ENCODE data around the gene TAX1BP1.
A peak's percentile ranks its signal among the peaks of the same experiment; 100 is the strongest.

Gene TAX1BP1

DNA sequence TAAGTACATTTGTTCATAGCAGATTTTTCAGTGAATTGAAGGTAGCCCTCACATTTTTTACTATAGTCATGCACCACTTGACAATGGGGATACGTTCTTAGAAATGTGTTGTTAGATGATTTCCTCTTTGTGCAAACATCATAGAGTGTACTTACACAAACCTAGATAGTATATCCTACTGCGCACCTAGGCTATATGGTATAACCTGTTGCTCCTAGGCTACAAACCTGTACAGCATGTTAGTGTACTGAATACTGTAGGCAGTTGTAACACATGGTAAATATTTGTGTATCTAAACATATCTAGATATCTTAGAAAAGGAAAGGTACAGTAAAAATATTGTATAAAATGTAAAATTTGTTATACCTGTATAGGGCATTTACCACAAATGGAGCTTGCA lies 41.2 kb downstream of the TAX1BP1 start:
- no peak for DNase-seq (ENCODE audit: low read depth in 2 of 2)

DNA sequence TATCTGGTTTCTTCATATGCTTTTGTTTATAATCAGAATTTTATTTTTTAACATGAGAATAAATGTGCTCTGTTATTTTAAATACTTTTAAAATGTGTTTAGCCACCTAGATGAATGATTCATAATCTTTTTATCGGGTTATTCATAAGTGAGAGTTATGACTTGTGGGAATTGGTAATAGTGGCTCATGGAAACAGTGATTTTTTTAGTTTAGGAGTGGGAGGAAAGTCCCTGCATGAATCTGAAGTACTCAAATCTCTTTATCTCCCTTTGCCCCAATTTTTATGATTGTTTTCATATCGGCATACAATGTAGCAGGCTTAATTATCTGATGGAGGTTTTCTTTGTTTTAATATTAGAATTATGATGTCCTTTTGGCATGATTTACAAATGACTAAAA lies 42.9 kb downstream of the TAX1BP1 start:
- DNase-seq (ENCODE audit: low read depth in 2 of 2), result no peak

DNA sequence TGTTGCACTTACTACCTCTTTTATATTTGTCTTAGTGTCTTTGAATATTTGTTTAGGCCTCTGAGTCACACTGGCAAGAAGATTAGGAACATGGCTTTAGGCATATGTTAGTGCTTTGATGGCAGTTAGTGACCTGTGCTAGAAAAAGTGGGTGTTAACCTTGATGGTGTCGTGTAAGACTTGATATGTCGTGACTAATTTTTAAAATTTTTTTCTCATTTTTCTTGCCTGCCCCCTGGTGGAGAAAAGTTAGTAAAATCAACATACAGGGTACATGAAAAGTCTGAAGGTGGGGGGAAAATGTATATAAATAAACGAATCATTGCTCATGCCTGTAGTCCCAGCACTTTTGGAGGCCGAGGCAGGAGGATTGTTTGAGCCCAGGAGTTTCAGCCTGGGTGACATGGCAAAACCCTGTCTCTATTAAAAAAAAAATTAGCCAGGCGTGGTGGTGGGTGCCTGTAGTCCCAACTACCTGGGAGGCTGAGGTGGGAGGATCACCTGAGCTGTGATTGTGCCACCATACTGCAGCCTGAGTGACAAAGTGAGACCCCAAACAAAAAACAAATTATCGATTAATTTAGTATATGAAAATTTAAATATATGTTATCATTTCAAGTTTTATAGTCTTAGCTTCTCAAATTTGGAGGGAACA lies 44.6 kb downstream of the TAX1BP1 start:
- peak in 1 of 2 donors; percentile 0 for DNase-seq (ENCODE audit: low read depth in 2 of 2)

DNA sequence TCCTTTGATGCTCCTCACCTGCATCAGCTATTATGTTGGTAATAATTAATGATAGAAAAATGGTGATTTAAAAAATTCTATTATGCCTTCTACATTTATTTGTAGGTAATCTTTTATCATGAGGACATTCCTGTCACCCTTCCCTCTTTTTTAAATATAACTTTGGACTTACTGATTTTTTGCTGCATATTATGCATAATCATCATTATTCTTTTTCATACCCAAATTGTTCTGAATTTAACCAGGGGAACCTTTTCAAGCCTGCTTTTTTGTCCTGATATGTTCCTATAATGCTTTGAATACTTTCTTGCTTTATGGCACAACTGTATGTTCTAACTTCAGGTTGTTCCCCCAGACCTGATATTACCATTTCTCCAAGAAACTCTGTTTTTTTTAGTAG lies 48.5 kb downstream of the TAX1BP1 start:
- DNase-seq (ENCODE audit: low read depth in 2 of 2), result no peak

DNA sequence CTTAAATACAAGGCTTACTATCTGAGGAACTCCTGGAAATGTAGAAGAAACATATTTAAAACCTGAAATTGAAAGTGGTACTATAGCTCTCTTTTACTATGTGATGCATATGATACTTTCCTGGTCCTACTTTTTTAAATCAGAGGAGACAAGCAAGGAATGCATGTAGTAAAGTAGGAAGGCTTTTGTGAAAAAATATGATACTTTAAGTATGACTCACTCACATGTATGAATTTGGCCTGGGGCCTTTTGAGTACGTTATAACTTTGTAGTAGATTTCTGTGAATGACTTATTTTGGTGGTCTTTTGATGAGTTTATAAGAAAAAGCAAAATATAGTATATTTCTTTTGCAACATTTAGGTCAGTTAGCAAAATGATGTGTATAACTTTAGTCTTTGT lies 53.8 kb downstream of the TAX1BP1 start:
- DNase-seq (ENCODE audit: low read depth in 2 of 2), result no peak

DNA sequence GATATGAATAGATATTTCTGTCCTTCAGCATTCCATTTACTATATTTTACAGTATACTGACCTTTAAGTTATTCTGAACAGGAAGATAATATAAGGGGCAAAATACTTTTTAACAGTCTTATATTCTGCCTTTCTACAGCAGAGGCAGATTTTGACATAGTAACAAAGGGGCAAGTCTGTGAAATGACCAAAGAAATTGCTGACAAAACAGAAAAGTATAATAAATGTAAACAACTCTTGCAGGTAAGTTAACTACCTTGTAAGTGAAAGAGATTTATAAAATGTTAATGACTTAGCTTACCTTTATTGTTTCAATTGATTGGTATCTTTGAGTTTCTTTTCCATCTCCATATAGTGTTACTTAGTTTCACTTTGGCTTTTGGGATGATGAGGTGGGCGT lies 56.0 kb downstream of the TAX1BP1 start:
- DNase-seq (ENCODE audit: low read depth in 2 of 2), result no peak

DNA sequence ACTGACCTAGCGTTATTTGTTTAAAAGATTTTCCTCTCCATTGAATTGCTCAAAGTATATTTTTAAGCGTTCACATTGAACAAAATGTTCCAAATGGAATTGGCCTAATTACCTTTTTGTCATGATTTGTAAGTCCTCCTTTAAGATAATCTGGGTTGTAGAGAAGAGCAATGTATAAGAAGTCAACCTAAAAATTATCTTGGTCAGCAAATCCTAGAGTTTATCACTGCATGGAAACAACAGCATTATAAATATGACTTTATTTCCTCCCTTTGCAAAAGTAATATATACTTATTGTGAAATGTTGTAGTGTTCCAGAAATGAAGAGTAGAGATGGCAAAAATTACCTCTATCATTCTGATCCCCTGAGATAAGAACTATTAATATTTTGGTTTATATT lies 59.2 kb downstream of the TAX1BP1 start:
- DNase-seq (ENCODE audit: low read depth in 2 of 2), result no peak

DNA sequence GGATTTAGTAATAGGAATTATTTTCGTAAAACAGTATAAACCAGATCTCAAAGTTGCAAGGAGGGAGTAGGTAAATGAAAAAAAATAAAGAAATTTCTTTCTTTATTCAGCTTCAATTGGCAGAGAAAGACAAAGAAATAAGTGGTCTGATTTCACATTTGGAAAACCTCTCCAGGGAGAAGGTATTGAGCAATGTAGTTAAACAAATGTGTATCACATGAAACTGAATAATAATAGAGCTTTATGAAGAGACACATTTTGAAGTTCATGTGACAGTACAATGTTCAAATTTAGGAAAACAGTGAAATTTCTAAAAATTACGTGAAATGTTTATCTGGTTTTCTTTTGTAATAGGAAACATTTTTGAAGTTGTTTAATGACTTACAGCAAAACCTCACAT lies 63.0 kb downstream of the TAX1BP1 start:
- DNase-seq (ENCODE audit: low read depth in 2 of 2), result no peak

DNA sequence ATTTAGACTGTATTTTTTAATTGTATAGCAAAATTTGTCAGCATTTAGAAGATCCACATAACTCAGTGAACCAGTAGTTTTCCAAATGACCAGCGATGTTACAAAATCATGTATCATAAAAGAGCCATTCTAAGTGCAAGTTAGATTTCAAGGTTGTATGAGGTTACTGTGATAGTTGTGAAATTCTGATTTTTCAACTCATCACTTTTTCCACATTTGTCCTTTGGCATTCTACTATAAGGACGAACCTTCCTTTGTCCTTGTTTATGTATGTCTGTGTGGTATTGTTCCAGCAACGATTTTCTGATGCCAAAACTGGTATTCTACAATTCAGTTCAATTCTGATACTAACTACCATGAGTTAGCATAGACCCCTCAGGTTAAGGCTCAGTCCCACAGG lies 64.2 kb downstream of the TAX1BP1 start:
- DNase-seq (ENCODE audit: low read depth in 2 of 2), result no peak

DNA sequence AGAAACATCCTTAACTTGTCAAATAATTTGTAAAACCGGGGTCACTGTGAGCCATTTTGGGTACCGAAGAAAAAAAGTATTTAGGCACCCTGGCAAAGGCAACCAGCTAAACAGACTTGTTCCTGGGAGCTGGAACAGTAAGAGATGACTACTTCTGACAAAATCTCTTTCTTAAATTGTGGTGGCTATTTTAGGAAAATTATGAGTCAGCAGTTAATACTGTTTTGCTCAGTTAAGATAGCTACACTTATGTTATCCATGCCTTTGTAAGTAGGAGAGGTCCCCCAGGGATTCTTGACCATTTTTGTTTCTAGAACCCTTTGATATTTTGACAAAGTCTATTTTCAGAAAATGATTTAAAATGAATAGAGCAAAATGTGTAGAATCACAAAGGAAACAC lies 68.7 kb downstream of the TAX1BP1 start:
- no peak for DNase-seq (ENCODE audit: low read depth in 2 of 2)

DNA sequence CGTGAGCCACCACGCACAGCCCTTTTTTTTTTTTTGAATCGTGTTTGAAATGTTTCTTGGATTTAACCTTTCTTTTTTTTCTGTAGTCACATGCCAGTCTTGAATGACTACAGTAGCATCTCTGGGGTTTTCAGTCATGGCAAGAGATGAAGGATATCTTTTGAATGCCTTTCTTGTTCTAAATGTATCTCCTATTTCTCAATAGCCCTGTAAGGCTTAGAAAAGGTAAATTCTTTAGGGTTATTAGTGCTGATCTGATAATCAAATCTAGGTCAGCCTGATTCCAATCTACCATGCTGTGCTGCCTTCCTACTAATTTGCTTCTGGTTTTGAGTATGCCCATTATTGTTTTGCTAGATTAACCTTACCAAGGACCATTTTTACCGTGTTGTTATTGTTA lies 70.2 kb downstream of the TAX1BP1 start:
- DNase-seq (ENCODE audit: low read depth in 2 of 2), result no peak

DNA sequence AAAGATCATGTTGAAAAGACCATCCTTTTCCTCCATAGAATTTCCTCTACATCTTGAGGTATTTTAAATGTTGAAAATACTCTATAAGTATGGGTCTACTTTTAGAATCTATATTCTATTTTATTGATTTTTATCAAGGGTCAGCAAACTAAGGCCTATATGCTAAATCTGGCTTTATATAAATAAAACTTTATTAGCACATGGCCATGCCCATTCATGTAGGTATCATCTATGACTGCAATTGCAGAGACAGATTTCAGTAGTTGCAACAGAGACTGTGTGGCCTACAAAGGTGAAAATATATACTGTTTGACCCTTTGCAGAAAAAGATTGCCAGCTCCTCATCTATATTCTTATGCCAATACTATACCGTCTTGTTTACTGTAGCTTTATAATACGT lies 72.7 kb downstream of the TAX1BP1 start:
- DNase-seq (ENCODE audit: low read depth in 2 of 2), result no peak

DNA sequence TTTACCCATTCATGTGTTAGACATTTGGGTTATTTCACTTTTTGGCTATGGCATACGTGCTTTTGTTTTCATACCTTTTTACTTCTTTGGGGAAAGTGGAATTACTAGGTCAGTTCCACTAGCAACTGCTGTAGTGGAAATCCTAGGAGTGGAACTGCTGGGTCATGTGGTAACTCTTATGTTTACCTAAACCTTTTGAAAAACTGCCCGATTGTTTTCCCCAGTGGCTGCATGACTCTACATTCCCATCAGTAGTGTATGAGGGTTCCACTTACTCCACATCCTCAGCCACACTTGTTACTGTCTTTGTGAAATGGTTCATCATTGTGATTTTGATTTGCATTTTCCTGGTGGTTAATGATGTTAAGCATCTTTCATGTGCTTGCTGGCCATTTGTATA lies 82.3 kb downstream of the TAX1BP1 start:
- no peak for DNase-seq (ENCODE audit: low read depth in 2 of 2)

DNA sequence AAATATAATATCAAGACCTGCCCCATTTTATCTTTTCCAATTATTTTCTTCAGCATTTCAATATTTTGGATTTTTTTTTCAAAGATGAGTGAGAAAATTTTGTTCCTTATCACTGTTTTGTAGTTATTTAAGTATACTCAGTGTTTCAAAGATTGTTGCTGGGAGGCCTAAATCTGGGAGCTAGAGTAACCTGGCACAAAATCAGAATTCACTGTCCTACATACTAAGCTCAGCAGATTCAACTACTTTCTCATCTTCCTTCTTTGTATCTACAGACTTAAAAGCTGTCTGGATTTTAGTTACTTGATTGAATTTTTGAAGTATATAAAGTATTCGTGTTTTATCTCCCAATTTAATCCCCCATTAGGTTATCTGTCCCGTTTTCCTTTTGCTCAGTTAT lies 85.9 kb downstream of the TAX1BP1 start:
- no peak for DNase-seq (ENCODE audit: low read depth in 2 of 2)

DNA sequence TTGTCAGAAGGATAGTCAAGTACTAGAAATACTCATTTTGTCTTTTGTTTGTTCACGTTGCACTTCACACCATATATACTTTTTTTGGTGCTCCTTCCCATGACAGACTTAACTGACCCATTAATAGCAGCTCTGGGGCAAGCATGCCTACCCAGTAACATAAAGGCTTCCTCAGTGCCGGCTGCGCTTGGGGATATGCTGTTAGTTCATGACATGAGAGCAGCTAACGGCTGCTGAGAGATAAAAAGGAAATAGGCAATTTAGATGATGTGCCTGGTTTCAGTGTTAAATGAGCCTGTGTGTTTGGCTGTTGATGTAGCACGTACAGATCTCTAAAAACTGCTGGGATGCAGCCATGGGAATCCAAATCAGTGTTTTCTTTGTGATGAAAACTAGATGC lies 86.4 kb downstream of the TAX1BP1 start:
- DNase-seq (ENCODE audit: low read depth in 2 of 2), result no peak

DNA sequence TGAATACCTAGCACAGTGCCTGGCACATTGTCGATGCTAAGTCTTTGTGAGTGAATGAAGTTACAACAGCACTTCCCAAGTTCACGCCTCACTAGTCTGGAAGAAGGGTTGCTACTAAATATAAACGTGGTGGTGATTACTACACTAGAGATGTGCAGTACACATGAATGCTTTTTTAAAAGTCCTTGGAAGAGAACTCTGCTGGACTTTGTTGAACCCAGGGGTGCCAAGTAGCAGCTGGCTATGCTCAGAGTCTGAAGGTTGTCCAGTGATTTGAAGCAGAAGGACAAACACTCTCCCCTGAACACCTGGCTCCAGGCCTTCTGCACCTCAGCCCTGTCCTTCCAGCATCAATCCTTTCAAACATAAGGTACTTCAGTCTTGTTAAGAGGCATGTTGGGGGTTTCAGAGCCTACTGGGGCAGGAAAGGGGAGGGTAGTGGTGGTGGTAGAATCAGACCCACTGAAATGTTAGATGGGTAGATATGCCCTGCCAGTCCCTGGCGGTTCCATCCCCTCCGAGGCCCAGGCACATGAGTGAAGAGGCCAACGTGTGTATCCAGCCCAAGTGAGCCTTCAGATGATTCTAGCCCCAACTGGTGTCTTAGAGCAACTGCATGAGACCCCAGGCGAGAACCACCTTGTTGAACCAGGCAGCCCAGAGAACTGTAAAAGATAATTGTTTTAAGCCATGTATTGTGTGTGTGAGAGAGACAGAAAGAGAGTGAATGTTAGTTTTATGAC lies 94.4 kb downstream of the TAX1BP1 start:
- DNase-seq (ENCODE audit: low read depth in 2 of 2), result no peak

DNA sequence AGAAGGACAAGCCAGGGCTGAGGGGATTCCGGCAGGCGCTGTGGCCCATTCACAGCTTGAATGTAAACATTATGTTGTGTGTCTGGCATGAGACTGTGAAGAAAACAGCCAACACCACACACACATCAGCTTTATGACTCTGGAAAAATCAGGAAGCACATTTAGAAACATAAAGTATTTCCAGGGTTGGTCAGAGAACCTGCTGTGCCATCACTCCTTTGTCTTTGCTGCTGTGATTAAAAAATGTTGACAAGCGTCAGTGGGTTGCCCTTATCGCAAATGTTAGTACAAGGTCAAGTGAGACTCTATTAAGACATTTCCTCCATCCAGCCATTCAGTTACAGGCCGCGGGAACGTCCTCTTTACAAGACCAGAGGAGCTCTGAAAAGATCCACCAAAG lies 95.4 kb downstream of the TAX1BP1 start:
- no peak for DNase-seq (ENCODE audit: low read depth in 2 of 2)

DNA sequence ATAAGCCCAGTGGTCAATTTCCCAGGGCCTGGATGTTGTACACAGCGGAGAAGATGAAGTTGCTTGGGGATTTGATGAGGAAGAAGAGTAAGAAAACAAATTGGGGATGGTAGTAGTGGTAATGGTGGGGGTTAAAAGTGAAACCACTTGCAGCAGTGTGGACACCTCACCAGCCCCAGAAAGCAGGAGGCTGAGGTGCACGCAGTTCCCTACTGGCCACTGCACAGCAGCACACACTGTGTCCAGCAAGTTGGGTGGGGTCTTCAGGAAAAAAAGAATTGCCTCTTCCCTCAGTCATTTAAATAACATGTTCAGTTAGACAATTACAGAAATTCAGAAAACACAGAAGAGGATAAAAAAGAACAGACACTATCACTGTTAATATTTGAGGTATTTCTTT lies 96.6 kb downstream of the TAX1BP1 start:
- no peak for DNase-seq (ENCODE audit: low read depth in 2 of 2)

DNA sequence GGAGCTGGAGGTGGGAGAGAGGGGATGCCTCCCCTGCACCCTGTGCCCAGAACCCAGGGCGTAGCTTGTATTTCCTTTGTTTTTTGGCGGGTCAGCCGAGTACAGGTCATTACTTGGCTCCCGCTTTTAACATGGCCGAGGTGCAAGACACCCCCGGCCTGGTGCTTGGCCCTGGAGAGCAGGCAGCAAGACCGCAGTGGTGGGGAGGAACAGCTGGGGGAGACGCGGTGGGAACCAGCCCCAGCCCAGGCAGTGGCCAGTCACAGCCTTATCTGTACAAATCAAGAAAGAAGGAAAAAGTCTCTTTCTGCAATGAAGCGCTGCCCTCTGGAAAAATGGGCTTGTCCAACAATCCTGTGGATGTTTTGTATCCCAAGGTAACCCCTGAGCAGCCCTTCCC lies 99.1 kb downstream of the TAX1BP1 start:
- DNase-seq (ENCODE audit: low read depth in 2 of 2), result no peak

DNA sequence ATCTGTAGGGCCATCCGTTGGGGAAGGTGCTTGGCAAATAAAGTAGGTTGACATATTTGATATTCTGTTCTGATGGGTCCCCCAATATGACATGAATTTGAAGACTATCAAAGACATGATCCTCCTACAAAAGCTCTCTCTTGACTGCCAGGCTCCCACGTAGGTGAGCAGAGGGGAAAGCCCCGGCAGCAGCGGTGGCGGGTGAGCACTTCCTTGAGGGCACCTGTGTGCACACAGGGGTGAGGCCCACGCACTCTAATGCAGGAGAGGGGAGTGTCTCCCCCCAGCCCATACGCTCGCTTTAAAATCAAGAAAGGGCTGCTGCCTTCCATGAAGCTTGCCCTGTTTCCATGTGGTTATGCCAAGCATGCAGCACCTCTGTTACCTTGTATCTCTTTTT lies 100.4 kb downstream of the TAX1BP1 start:
- peak in 1 of 2 donors; percentile 4 for DNase-seq (ENCODE audit: low read depth in 2 of 2)

DNA sequence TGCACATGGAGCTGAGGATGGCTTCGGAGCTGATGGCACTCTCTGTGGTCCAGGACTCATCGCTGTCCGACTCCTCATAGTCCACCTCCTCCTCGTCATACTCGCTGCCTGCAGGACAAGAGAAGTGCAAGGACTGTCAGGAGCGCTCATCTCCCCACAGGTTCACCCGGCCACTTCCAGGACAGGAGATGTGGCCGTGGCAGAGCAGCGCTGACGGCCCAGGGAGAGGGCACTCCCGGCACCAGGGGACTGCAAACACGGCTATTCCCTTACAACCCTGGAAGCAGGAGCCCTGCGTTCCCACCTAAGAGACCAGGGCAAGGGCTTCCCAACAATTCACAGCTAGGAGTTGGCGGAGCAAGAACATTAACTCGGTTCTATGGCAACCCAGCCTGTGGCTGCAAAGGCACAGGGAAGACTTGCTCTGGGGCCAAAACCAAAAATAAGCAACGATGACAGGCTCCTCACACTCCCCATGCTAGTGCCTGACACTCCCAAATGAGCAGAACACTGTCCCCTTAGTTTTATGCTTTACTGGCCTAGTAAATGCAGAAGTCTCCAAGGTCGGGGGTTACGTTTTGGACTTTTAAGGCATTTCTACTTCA lies 100.9 kb downstream of the TAX1BP1 start:
- no peak for DNase-seq (ENCODE audit: low read depth in 2 of 2)

DNA sequence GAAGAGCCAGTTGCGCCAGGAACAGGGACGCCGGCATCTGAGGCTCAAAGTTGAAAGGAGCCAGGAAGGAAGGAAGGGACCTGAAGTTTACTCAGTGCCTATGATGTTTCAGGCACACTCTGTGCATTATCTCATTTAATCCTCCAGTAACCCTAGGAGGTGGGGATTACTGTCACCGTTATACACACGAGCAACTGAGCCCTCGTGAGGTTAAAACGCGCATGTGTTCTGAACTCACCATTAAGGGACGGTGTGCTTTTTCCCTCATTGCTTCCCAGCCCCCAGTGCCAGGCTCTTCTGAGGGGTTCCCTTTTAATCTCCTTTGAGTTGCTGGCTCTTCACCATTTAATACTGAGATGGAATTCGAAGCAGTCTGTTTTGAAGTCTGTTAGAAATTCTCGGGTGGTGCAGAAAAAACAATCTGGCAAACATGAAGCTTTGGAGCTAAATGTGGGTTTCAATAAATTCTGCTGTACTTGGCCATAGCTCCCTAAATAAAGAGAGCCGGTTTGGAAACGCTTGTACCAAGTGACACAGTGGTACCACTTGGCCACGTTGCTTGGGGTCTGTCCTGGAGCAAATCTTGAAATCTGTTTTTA lies 102.2 kb downstream of the TAX1BP1 start:
- DNase-seq (ENCODE audit: low read depth in 2 of 2), result no peak

DNA sequence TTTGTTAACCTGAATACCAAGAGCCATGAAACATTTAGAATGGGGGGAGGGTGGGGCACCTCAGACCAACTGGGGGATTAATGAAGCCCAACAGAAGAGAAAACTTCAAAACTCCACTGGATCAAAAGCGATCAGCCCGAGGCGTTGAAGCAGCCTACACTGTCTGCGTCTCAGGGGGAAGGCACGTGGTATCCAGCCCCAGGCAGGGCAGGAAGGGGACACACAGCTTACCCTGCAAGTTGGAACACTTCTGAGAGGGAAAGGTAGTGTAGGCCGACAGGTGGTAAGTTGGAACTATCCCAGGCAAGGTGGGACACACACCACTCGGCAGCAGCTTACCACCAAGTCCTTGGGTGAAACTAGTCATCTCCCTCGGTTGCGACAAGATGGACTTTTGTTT lies 102.9 kb downstream of the TAX1BP1 start:
- no peak for DNase-seq (ENCODE audit: low read depth in 2 of 2)

Measured in stimulated activated CD4-positive, alpha-beta T cell treated with anti-CD3 and anti-CD28 coated beads, Interleukin-1b, Interleukin-23, amount 100 ng/mL, for 1 hour (primary cell).